GM18502 (cell line): Measurements from ENCODE around the gene PUM1.
"Not testable (repeated sequence)": the region's sequence is repeated elsewhere in the genome, so short reads cannot be mapped to it uniquely, and the experiment has no call there.

Experiments
- ATAC-seq: cut with Tn5 transposase; IDR thresholded peaks from one replicate; pipeline ENCODE4 v1.9.1; 2021; ENCODE audit warnings: mild to moderate bottlenecking; ENCODE audit not compliant: unreplicated experiment, poor library complexity

PUM1 gene

GRCh38 chr1:30935758-30936157 is 129.8 kb downstream of the PUM1 start:
- ATAC-seq: not testable (repeated sequence)

GRCh38 chr1:30934613-30935012 is 130.9 kb downstream of the PUM1 start:
- ATAC-seq: no peak

GRCh38 chr1:30933874-30934252 is 131.7 kb downstream of the PUM1 start:
- no peak for ATAC-seq

- ATAC-seq: no peak
Observed at GRCh38 chr1:30930631-30931173, 134.8 kb downstream of the PUM1 start.

GRCh38 chr1:30929944-30930525 is 135.5 kb downstream of the PUM1 start:
- no peak for ATAC-seq

- no peak for ATAC-seq
Observed at GRCh38 chr1:30929135-30929889, 136.2 kb downstream of the PUM1 start.

- ATAC-seq: no peak
Observed at GRCh38 chr1:30928789-30929134, 136.8 kb downstream of the PUM1 start.

GRCh38 chr1:30928171-30928570 is 137.3 kb downstream of the PUM1 start:
- ATAC-seq: no peak

- no peak for ATAC-seq
Observed at GRCh38 chr1:30927448-30927847, 138.1 kb downstream of the PUM1 start.

- no peak for ATAC-seq
Observed at GRCh38 chr1:30923597-30923996, 141.9 kb downstream of the PUM1 start.

GRCh38 chr1:30920827-30921226 is 144.7 kb downstream of the PUM1 start:
- no peak for ATAC-seq

- ATAC-seq: no peak
Observed at GRCh38 chr1:30919025-30919881, 146.3 kb downstream of the PUM1 start.

- ATAC-seq: no peak
Observed at GRCh38 chr1:30916296-30916695, 149.2 kb downstream of the PUM1 start.

- no peak for ATAC-seq
Observed at GRCh38 chr1:30915491-30916230, 149.9 kb downstream of the PUM1 start.

GRCh38 chr1:30914931-30915330 is 150.6 kb downstream of the PUM1 start:
- ATAC-seq: no peak

- no peak for ATAC-seq
Observed at GRCh38 chr1:30914587-30914922, 151.0 kb downstream of the PUM1 start.

- ATAC-seq: no peak
Observed at GRCh38 chr1:30912913-30913652, 152.4 kb downstream of the PUM1 start.

- ATAC-seq: no peak
Observed at GRCh38 chr1:30912224-30912623, 153.3 kb downstream of the PUM1 start.

GRCh38 chr1:30911059-30911954 is 154.2 kb downstream of the PUM1 start:
- no peak for ATAC-seq
